Amniotic epithelial cell (primary cell): ENCODE measurements around the gene KRT78.
"Not testable (repeated sequence)": the region's sequence is repeated elsewhere in the genome, so short reads cannot be mapped to it uniquely, and the experiment has no call there.

ENCODE experiments used
- DNase-seq: peaks from one replicate; pipeline ENCODE4 v3.0.0-alpha.2; 2010; ENCODE audit warnings: low read depth

KRT78 gene

GRCh38 chr12:52796429-52796794 lies 52.4 kb downstream of the KRT78 start:
- no peak for DNase-seq

- no peak for DNase-seq
Observed at GRCh38 chr12:52795694-52796428, 52.9 kb downstream of the KRT78 start, which contains the start of gene KRT3. Gene KRT3 (minus strand): TSS chr12:52796117. CDS start chr12:52796042, 75 bp downstream.

- DNase-seq, result not testable (repeated sequence)
Observed at GRCh38 chr12:52795332-52795674, 53.5 kb downstream of the KRT78 start.

- DNase-seq, result peak; percentile 24
Observed at GRCh38 chr12:52794479-52795331, 54.1 kb downstream of the KRT78 start.

- no peak for DNase-seq
Observed at GRCh38 chr12:52792185-52793029, 56.4 kb downstream of the KRT78 start.

GRCh38 chr12:52791271-52792184 lies 57.3 kb downstream of the KRT78 start:
- DNase-seq, result no peak

- DNase-seq, result no peak
Observed at GRCh38 chr12:52790427-52791270, 58.1 kb downstream of the KRT78 start.

GRCh38 chr12:52789637-52790426 lies 59.0 kb downstream of the KRT78 start:
- no peak for DNase-seq

- no peak for DNase-seq
Observed at GRCh38 chr12:52788876-52789636, 59.7 kb downstream of the KRT78 start.

- DNase-seq, result no peak
Observed at GRCh38 chr12:52788192-52788875, 60.5 kb downstream of the KRT78 start.
